ENCODE data around the gene MZT2B. TPM values are rescaled to one million over a fixed set of nuclear protein-coding genes. Genes with fewer than 3 reads are reported as not detected.
A peak's percentile ranks its signal among the peaks of the same experiment; 100 is the strongest.
"Not testable (repeated sequence)": the region's sequence is repeated elsewhere in the genome, so short reads cannot be mapped to it uniquely, and the experiment has no call there.

Gene MZT2B
- polyA plus RNA-seq, 1 donor from 2014 or later: 168 TPM

DNA sequence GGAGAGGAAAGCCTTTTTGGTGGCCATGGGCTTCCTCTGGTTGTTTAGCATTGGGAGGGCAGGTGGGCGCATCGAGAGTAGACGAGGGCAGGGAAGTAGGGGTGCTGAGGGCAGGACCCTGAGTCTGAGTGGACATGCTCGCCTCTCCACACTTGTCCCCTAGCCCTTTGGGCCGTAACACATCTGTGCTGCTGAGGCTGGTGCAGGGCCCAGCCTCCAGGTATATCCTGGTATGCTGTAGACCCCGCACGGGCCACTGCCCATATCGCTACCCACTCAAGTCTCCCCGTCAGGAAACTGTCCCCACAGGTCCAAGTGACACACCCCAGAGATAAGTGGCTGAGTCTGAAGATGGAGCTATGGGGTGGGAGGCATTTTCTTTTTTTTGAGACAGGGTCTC lies 23.4 kb upstream of the MZT2B start:
- Mint-ChIP-seq H3K36me3 (no peaks in the 10 kb centered on the region), H3K4me3 (peak overlapping the region in 2 of 4 donors; percentile 62 to 86), H3K27ac (peak overlapping the region; percentile 95 to 98 (median 98)), H3K27me3 (no peaks in the 10 kb centered on the region), H3K4me1 (peaks cover 15 to 19% (median 16%) of the 10 kb centered on the region in 3 donors), H3K9me3 (no peaks in the 10 kb centered on the region)

DNA sequence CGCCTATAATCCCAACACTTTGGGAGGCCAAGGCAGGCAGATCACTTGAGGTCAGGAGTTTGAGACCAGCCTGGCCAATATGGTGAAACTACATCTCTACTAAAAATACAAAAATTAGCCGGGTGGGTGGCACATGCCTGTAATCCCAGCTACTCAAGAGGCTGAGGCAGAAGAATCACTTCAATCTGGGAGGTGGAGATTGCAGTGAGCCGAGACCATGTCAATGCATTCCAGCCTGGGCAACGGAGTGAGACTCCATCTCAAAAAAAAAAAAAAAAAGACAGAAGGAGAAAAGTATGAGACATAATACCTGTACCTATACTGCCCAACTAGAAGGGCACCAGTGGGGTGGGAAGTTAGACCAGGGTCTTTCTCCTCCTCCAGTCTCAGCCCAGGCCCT lies 22.7 kb upstream of the MZT2B start:
- H3K4me3 Mint-ChIP-seq, H3K27me3 Mint-ChIP-seq, H3K36me3 Mint-ChIP-seq, H3K9me3 Mint-ChIP-seq: not testable (repeated sequence)
- H3K27ac Mint-ChIP-seq: peak overlapping the region; percentile 46 to 98 (median 85)
- peaks cover 15 to 19% (median 16%) of the 10 kb centered on the region in 3 donors for H3K4me1 Mint-ChIP-seq

DNA sequence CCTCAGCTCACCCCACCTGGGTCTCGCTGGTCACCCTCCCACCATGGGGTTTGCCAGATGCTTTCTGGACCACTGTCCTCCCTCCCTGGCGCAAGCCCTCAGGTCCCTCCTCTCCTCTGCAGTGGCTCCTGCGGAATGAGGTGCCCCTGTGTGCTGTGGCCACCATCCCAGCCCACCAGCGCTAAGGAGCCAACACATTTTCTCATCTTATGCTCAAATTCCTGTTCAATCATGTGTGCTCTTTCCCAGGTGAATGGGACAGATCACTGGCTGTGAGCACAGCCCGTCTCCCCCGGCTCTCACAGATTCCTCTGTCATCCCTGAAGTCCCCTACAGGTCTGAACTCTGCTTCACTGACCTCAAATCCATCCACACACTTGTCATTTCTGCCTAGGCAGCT lies 21.9 kb upstream of the MZT2B start:
- H3K36me3 Mint-ChIP-seq: no peaks in the 10 kb centered on the region
- H3K27ac Mint-ChIP-seq: peak overlapping the region in 2 of 3 donors; percentile 27 to 85
- no peaks in the 10 kb centered on the region for H3K9me3 Mint-ChIP-seq
- peaks cover 15 to 19% (median 16%) of the 10 kb centered on the region in 3 donors for H3K4me1 Mint-ChIP-seq
- no peaks in the 10 kb centered on the region for H3K27me3 Mint-ChIP-seq
- peak overlapping the region in 1 of 4 donors; percentile 76 for H3K4me3 Mint-ChIP-seq

DNA sequence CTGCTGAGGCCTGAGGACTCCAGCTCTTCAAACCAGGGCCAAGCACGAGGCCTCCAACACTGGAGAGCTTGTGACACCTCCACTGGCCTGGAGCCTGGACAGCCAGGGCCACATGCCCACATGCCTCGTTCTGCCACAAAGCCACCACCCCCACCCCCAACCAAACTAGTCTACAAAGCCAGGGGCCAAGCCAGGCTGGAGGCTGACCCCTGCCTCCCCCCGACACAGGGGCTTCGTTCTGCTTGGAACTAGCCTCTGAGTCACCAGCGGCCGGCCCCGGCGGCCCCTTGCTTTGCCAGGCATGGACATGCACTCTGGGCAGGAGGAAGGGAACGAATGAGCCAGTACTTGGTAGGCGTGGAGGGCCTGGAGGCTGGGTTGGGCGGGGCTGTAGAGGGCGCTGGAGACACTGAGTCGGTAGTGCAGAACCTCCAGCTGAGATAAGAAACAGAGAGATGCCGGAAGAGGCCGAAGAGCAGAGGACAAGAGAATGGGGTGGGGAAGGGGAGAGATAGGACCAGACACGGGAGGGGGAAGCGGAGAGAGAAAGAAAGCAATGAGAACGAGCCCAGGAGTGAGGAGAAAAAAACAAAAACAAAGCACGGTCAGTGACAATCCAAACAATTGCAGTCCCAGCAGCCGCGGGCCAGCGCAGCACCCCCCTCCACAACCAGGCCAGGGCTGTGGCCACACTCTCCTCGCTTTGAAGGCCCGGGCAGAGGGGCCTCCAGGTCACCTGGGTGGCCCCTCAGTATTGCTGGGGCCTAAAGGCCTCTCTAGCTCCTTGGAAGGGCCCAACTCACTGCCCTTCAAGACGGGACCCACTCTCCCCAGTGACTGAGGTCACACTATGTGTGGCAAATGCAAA lies 21.0 kb upstream of the MZT2B start:
- not testable (repeated sequence) for H3K27me3 Mint-ChIP-seq, H3K27ac Mint-ChIP-seq, H3K9me3 Mint-ChIP-seq, H3K36me3 Mint-ChIP-seq
- Mint-ChIP-seq H3K4me3 (peak overlapping the region in 1 of 4 donors; percentile 23), H3K4me1 (peaks cover 15 to 19% (median 16%) of the 10 kb centered on the region in 3 donors)

DNA sequence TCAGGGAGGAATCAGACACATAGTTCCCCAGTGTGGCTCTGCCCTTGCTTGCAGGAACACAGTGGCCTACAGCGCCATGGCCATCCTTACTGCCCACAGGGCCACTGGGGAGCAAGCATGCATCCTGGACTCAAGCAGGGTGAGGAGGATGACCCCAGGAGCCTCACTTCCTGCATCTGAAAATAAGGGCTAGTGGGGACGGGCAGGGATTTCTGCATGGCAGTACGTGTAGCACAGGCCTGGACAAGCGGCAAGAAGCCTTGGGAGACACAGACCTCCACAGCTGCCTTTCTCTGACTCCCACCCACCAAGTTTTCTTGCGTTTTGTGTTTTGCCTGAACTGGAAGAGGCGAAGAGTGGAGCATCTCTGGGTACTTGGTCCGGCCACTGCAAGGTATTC lies 19.6 kb upstream of the MZT2B start:
- H3K4me3 Mint-ChIP-seq, H3K27ac Mint-ChIP-seq, H3K9me3 Mint-ChIP-seq, H3K36me3 Mint-ChIP-seq, H3K27me3 Mint-ChIP-seq: not testable (repeated sequence)
- peaks cover 12 to 13% (median 12%) of the 10 kb centered on the region in 3 donors for H3K4me1 Mint-ChIP-seq

DNA sequence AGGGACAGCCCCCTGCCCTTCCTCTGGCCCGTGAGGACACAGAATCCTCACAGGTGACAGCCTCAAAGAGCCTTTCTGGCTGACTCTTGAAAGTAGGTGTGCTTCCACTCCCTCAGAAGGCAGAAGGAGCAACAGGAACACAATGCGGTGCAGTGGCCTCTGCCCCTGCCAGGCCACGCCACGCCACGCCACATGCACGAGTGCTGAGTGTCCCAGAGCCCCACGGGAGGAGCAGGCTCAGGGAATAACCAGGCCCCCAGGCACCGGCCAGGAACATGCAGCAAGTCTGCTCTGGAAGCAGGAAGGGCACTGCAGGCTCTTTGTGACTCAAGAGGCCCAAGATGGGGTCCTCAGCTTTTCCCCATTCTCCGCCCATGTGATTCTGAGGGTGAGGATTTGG lies 19.1 kb upstream of the MZT2B start:
- peaks cover 10% of the 10 kb centered on the region for H3K36me3 Mint-ChIP-seq
- no peaks in the 10 kb centered on the region for H3K9me3 Mint-ChIP-seq
- no peak overlapping the region for H3K27ac Mint-ChIP-seq
- H3K27me3 Mint-ChIP-seq: no peaks in the 10 kb centered on the region
- peaks cover 7 to 8% (median 8%) of the 10 kb centered on the region in 3 donors for H3K4me1 Mint-ChIP-seq
- no peak overlapping the region for H3K4me3 Mint-ChIP-seq

DNA sequence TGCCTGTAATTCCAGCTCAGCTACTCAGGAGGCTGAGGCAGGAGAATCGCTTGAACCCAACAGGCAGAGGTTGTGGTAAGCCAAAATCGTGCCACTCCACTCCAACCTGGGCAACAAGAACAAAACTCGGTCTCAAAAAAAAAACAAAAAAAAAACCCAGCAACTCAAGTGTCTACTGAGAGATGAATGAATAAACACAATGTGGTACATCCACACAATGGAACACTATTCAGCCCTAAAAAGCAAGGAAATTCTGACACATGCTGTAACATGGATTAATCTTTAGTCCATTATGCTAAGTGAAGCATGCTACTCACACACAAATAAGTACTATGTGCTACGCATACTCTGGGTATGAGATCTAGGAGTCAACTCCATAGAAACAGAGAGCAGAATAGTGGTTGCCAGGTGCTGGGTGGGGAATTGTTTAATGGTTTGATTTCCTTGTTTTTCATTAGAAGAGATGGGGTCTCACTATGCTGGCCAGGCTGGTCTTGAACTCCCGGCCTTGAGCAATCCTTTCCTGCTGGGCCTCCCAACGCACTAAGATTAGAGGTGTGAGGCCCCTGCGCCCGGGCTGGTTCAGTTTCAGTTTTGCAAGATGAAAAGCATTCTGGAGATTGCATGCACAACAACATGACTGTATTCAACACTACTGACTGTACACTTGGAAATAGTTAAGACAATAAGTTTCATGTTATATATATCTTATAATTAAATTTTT lies 16.6 kb upstream of the MZT2B start:
- Mint-ChIP-seq H3K27ac (no peak overlapping the region), H3K4me1 (no peaks in the 10 kb centered on the region), H3K36me3 (peaks cover 14% of the 10 kb centered on the region), H3K27me3 (no peaks in the 10 kb centered on the region), H3K4me3 (no peak overlapping the region), H3K9me3 (no peaks in the 10 kb centered on the region)

DNA sequence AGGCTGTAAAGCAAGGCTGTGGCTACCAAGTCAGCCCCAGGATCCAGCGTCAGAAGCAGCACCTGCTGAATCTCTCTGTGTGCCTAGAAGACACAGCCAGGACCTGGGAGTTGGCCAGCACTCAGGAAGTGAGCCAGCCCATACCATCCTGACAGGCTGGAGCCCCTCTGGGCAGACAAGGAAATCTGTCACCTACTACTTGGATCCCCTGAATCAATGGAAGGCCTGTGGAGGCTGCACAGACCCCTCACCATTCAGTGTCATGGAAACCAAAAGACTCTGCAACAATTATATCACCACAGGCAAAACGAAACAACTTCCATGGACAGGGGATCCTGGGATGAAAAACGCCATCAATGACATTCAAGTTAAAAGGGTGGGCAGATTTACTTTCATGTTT lies 15.5 kb upstream of the MZT2B start:
- H3K36me3 Mint-ChIP-seq: peaks cover 14% of the 10 kb centered on the region
- not testable (repeated sequence) for H3K27me3 Mint-ChIP-seq, H3K27ac Mint-ChIP-seq, H3K4me1 Mint-ChIP-seq, H3K9me3 Mint-ChIP-seq, H3K4me3 Mint-ChIP-seq

DNA sequence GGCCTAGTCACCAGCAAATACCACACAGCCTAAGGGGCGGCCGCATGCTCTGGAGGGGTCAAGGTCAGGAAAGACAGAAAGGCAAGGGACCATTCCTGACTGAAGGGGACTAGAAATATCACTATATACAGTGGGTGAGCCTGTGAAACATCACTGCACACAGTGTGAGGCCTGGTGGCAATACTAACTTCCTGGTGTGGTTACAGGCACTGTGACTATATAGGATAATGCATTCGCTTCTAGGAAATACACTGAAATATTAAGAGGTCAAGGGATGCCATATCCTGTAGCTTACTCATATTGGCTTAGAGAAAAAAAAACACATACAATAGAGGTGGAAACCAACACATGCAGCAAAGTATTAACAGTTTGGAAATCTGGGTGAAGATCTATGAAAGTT lies 12.9 kb upstream of the MZT2B start:
- not testable (repeated sequence) for H3K4me1 Mint-ChIP-seq, H3K4me3 Mint-ChIP-seq, H3K9me3 Mint-ChIP-seq, H3K27me3 Mint-ChIP-seq, H3K27ac Mint-ChIP-seq
- peaks cover 15% of the 10 kb centered on the region for H3K36me3 Mint-ChIP-seq

DNA sequence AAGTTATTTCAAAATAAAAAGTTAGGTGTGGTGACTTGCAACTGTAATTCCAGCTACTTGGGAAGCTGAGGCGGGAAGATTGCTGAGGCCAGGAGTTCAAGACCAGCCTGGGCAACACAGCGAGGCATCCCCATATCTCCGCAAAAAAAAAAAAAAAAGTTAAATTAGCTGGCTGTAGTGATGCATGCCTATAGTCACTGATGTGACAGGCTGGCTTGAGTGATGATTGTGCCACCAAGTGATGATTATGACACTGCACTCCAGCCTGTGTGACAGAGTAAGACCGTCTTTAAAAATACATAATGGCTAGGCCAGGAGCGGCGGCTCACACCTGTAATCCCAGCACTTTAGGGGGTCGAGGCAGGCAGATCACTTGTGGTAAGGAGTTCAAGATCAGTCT lies 12.2 kb upstream of the MZT2B start:
- Mint-ChIP-seq H3K4me1 (no peaks in the 10 kb centered on the region), H3K4me3 (no peak overlapping the region), H3K36me3 (peaks cover 15% of the 10 kb centered on the region), H3K9me3 (no peaks in the 10 kb centered on the region), H3K27me3 (no peaks in the 10 kb centered on the region), H3K27ac (no peak overlapping the region)

DNA sequence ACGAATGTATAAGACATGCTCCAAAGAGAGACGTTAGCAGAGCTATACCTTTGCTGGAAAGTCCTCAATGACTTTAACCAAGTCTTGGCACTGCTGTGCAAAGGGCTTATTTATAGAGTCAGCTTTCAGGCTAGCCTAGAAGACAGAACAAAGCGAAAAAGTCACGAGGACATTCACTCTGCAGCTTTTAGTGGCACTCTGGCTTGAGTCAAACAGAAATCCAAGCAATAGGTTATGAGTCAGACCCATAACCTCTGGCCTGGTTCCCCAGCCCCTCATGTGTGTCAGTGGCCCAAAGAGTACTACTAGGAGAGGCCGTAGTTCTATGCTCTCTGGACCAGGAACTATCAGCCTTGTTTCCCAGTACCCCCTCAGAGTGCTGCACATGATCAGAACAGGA lies 7.2 kb upstream of the MZT2B start:
- not testable (repeated sequence) for H3K27ac Mint-ChIP-seq, H3K27me3 Mint-ChIP-seq, H3K4me3 Mint-ChIP-seq, H3K36me3 Mint-ChIP-seq, H3K4me1 Mint-ChIP-seq, H3K9me3 Mint-ChIP-seq

DNA sequence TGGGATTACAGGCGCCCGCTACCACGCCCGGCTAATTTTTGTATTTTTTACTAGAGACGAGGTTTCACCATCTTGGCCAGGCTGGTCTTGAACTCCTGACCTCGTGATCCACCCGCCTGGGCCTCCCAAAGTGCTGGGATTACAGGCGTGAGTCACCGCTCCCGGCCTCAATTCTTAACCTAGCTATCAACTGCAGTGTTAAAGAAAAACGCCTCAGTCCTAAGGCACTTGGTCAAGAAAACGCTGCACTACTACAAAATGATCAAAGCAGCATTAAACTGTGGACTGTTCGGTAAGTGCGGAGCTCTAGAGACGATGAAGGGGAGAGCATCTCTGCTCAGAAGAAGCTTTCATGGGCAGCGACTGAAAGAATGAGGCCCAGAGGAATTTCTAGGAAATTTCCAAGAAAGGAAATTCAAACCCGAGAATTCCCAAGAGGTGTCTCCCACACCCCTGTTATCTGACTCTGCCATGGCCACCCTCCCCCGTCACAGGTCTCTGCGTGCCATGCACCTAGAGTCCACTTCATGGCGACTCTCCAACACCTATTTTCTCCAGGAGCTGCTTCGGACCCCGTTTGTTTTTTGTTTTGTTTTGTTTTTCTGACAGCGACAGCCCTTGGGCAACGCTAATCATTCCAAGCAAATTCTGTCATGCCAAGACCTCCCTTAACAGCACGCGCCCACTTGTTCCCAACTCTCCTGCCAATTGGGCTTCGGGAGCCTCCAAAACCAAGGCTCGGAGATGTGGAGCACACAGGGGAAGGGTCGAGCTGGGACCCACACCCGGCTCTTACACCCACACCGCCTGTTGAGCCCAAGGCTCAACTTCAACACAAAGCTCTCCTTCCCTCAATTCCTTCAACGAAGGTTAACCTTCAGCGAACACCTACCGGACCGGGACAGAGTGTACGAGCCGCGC lies 1.4 kb upstream of the MZT2B start:
- not testable (repeated sequence) for H3K36me3 Mint-ChIP-seq, H3K27me3 Mint-ChIP-seq, H3K9me3 Mint-ChIP-seq
- Mint-ChIP-seq H3K4me1 (peaks cover 7 to 16% (median 8%) of the 10 kb centered on the region in 3 donors), H3K27ac (peak overlapping the region; percentile 91 to 98 (median 96)), H3K4me3 (peak overlapping the region; percentile 90 to 99 (median 96))

DNA sequence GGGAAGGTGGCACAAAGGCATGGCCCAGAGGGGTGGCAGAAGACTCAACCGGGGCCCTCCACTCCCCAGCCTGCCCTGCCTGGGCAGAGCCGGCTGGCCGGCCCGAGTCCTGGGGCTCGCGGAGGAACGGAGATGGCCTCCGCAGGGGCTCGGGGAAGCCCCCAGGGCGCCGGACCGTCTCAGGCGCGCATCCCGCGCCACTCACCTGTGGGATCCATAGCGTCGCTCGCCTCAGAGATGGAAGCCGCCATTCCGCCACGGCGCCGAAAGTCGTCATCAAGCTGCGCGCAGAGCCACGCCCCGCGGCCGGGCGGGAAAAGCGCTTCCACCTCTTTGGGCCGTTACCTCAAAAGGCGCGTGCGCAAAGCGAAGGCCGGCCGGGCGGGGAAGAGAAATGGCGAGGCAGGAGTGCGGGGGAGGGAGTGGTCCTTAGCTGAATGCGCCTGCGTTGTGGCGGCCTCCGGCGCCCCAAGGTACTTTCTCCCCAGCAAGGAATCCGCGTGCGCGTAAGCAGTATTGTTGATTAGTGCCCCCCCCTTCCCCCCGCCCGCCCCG lies 660 bp upstream of the MZT2B start, which contains the start of gene SMPD4:
SMPD4 (minus strand) TSS at position 278 of the 555 bp plus-strand sequence. CDS start 5,010 bp downstream, outside the sequence.
- peaks cover 1% of the 10 kb centered on the region for H3K36me3 Mint-ChIP-seq

DNA sequence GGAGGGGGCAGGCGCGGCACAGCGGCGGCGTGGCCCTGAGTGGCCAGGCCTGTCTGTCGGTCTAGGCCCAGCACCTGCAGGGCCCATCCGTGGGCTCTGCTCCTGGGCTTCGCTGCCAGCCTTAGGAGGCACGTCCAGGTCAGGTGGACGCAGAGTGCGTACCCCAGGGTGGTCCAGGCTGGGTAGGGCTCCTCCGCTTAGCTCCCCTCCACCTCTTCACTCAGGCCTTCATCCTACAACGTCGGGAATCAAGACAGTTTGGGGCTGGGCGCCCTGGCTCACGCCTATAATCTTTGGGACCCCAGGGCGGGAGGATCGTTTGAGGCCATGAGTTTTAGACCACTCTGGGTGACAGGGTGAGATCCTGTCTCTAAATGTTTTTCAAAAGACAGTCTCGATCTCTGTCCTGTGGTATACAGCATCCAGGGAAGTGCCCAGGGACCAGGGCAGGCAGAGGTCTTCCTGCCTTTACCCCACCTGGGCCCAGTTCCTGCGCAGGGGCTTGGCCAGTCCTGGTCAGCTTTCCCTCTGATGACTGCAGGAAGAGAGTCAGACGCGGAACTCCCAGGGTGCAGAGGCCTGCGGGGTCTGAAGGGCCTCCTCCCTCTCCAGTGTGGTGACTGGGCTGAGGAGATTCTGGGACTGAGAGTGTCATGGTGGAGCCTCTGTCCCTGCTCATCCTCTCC lies 907 bp downstream of the MZT2B start:
- peak overlapping the region; percentile 77 to 87 (median 84) for H3K4me3 Mint-ChIP-seq
- not testable (repeated sequence) for H3K36me3 Mint-ChIP-seq, H3K27me3 Mint-ChIP-seq, H3K9me3 Mint-ChIP-seq
- H3K27ac Mint-ChIP-seq: peak overlapping the region in 1 of 3 donors; percentile 25
- peaks cover 3 to 12% (median 10%) of the 10 kb centered on the region in 3 donors for H3K4me1 Mint-ChIP-seq

More for the DNA sequence above, 660 bp upstream of the MZT2B start, which contains the start of gene SMPD4:
- H3K4me1 Mint-ChIP-seq: peaks cover 7 to 16% (median 10%) of the 10 kb centered on the region in 3 donors
- peak within 1 kb of the TSS; percentile 91 to 98 (median 96) for H3K27ac Mint-ChIP-seq
- no peaks in the 10 kb centered on the region for H3K9me3 Mint-ChIP-seq
- H3K4me3 Mint-ChIP-seq: peak within 1 kb of the TSS; percentile 90 to 99 (median 96)
- H3K27me3 Mint-ChIP-seq: no peaks in the 10 kb centered on the region

Measured in IgD-negative memory B cell (primary cell).